Mucosa of descending colon (tissue), 3 donors: Measurements from ENCODE around the gene ELF5. TPM values are rescaled to one million over a fixed set of nuclear protein-coding genes. Genes with fewer than 3 reads are reported as not detected.

Experiments
- ATAC-seq: fragments of 200-7000 bp; cut with Tn5 transposase; one replicate; pipeline ENCODE4 v1.9.1; 2020; ENCODE audit warnings: mild to moderate bottlenecking, moderate library complexity
- DNase-seq, 3 donors: peaks; one replicate each; pipeline ENCODE4 v3.0.0-alpha.2; 2020
- H3K36me3 ChIP-seq: fragments of 200-600 bp; one replicate; pipeline ENCODE4 v1.8.0; 2021; ENCODE audit warnings: low read depth, mild to moderate bottlenecking
- H3K4me1 ChIP-seq: fragments of 200-600 bp; one replicate; pipeline ENCODE4 v1.8.0; 2021; ENCODE audit warnings: low read depth, mild to moderate bottlenecking
- H3K4me3 ChIP-seq: fragments of 200-600 bp; one replicate; pipeline ENCODE4 v1.8.0; 2021; ENCODE audit warnings: mild to moderate bottlenecking
- H3K9me3 ChIP-seq: fragments of 200-600 bp; one replicate; pipeline ENCODE4 v1.8.0; 2021; ENCODE audit warnings: mild to moderate bottlenecking
- intact Hi-C, 2 donors: fragments of 100-400 bp; cut with DNase I in 1 of 2; cut with micrococcal nuclease in 1 of 2; formaldehyde crosslinking; loops; one replicate each; pipeline versions ENCODE4 v1.11.0 to v1.11.1; 2022; cut with DNase I, micrococcal nuclease
- total RNA-seq, 3 donors: library from RNA; stranded (reverse); fragmentation: NEBNext Ultra II Directional in 2 of 3; extraction: Animal tissue kit (Norgen Biotek cat#: 25700) in 2 of 3; gene quantifications; one replicate each; pipeline versions ENCODE4 v1.2.1 to v1.2.4, GENCODE V29; 2021 to 2023
- TF ChIP-seq, protein P1 (sequence below): fragments of 200-600 bp; IDR thresholded peaks from one replicate; pipeline ENCODE4 v1.8.0; 2022; ENCODE audit warnings: antibody characterized with exemption, mild to moderate bottlenecking
- donor health status: DM: no; HTN: no; CAD: no; lungs with moderate emphysema.
- donor health status: DM: no; HTN: no; CAD: no.
- donor health status: DM: no; HTN: yes; CAD: no.

ELF5 gene
- total RNA-seq, 3 donors from 2014 or later: not detected

DNA sequence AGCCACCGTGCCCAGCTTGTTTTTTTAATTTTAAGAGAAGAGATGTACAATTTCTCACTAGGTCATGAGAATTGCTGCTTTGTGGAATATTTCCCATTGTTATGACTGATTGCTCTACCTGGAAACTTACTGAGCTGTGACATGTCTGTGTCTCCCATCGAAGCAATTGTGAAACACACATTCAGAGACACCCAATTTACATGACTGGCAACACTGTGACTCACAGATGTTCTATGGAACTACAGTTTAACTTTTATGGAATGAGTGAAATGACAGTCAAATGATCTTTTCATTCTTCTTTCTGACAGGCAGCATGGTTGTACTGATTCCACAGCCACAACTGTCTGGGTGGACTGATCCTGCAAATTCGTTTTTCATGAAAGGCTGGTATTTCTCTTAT is 32.3 kb downstream of the ELF5 start:
- intact Hi-C loops: no loop called here
- no peak for ATAC-seq

DNA sequence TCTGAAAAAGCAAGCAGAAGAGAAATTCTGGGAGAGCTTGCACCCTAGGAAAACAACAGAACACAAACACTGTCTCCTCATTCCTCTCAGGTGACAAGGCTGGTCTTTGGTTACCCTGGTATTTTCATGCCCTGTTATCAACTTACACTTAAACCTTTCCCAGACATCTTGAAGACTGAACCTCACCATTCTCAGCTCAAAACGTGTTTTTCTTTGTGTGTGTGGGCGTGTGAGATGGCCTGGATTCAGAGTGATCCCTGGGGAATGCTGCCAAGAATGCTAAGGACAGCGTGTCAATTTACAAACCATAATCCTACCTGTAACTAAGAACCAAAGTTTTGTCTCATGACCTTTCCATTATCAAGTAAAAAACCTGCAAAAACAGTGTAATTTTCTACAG is 33.3 kb downstream of the ELF5 start:
- intact Hi-C loops: no loop called here
- Histone ChIP-seq H3K9me3 (no peaks in the 10 kb centered on the region), H3K4me1 (no peaks in the 10 kb centered on the region), H3K36me3 (no peaks in the 10 kb centered on the region), H3K4me3 (no peak overlapping the region)
- DNase-seq (no peak), ATAC-seq (no peak)
- TF ChIP-seq, protein P1, sequence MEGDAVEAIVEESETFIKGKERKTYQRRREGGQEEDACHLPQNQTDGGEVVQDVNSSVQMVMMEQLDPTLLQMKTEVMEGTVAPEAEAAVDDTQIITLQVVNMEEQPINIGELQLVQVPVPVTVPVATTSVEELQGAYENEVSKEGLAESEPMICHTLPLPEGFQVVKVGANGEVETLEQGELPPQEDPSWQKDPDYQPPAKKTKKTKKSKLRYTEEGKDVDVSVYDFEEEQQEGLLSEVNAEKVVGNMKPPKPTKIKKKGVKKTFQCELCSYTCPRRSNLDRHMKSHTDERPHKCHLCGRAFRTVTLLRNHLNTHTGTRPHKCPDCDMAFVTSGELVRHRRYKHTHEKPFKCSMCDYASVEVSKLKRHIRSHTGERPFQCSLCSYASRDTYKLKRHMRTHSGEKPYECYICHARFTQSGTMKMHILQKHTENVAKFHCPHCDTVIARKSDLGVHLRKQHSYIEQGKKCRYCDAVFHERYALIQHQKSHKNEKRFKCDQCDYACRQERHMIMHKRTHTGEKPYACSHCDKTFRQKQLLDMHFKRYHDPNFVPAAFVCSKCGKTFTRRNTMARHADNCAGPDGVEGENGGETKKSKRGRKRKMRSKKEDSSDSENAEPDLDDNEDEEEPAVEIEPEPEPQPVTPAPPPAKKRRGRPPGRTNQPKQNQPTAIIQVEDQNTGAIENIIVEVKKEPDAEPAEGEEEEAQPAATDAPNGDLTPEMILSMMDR: no peak

More for the DNA sequence above, 32.3 kb downstream of the ELF5 start:
- no peaks in the 10 kb centered on the region for H3K9me3 ChIP-seq
- H3K4me3 ChIP-seq: no peak overlapping the region
- no peak for DNase-seq
- TF ChIP-seq, protein P1: no peak
- H3K36me3 ChIP-seq: no peaks in the 10 kb centered on the region
- H3K4me1 ChIP-seq: no peaks in the 10 kb centered on the region

DNA sequence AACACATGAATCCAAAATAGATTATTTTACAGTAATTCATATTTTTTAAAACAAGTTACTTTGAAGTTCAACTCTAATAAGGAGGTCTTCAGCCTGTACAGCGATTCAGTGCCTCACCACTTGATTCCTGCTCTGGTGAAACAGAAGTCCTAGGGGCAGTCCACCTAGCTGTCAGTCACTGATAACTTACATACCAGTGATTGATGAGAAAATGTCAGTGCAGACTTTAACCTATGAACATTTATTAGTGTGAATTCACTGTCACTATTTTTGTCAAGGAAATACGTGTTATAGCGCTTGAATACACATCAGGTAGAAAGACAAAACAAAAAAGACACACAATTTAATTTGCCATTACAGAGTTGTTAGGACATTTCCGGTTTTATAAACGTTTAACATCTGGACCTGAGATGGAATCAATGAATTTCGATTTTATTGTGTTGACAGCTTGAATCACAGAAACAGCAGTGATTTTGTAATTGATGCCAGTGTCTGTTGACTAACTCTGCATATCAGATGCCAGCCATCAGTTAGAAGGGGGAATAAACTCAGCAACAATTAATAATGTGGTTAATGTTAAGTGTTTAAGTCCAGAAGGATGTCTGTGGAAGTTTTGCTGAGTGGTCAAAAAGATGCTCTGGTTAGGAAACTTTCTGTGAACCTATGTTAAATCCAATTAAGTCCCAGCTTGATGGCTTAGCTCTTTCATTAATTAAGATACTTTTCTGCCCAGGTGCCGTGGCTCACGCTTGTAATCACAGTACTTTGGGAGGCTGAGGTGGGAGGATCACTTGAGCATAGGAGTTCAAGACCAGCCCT is 34.5 kb downstream of the ELF5 start:
- DNase-seq (no peak), ATAC-seq (no peak)
- H3K9me3 ChIP-seq: no peaks in the 10 kb centered on the region
- H3K4me1 ChIP-seq: no peaks in the 10 kb centered on the region
- H3K4me3 ChIP-seq: no peak overlapping the region
- TF ChIP-seq, protein P1: no peak
- intact Hi-C loops: no loop called here
- H3K36me3 ChIP-seq: no peaks in the 10 kb centered on the region

DNA sequence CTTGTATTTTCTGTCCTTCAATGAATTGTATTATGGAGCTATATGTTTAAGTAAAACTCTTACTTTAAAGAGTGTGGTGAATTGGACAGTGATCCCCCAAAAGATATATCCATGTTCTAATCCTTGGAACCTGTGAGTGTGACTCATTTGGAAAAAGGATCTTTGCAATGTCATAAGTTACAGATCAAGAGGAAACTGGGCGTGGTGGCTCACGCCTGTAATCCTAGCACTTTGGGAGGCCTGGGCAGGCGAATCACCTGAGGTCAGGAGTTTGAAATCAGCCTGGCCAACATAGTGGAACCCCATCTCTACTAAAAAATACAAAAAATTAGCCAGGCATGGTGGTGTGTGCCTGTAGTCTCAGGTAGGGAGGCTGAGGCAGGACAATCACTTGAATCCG is 36.7 kb downstream of the ELF5 start:
- no peak for ATAC-seq
- H3K9me3 ChIP-seq: no peaks in the 10 kb centered on the region
- TF ChIP-seq, protein P1: no peak
- H3K4me3 ChIP-seq: no peak overlapping the region
- no peaks in the 10 kb centered on the region for H3K36me3 ChIP-seq
- intact Hi-C loops: no loop called here
- H3K4me1 ChIP-seq: no peaks in the 10 kb centered on the region
- no peak for DNase-seq

DNA sequence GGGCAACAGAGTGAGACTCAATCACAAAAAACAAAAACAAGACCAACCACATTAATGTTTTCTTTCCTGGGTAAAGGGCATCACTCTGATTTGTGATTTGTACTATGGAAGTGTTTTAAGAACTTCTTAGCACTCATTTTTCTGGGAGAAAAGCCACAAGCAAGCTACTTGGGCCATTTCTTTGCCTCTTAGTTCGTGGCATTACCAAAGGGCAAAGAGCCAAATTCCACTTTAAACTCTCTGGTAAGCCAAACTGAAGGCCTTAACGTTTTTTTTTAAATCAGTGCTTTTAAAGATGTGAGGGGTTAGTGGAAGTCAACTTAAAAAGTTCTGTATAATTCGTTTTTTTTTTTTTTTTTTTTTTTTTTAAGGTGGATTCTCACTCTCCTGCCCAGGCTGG is 37.9 kb downstream of the ELF5 start:
- intact Hi-C loops: no loop called here

More for the DNA sequence above, 37.9 kb downstream of the ELF5 start:
- no peak for ATAC-seq
- Histone ChIP-seq H3K36me3 (peaks cover 7% of the 10 kb centered on the region), H3K4me1 (no peaks in the 10 kb centered on the region), H3K9me3 (no peaks in the 10 kb centered on the region), H3K4me3 (no peak overlapping the region)
- TF ChIP-seq, protein P1: no peak
- DNase-seq: no peak
